GM13977 (cell line): ENCODE measurements around the gene RAD51B.

Experiments used
- DNase-seq: peaks from one replicate; pipeline ENCODE4 v3.0.0; 2012; ENCODE audit warnings: low spot score
- CTCF ChIP-seq: IDR thresholded peaks from 2 replicates; pipeline ENCODE4 v1.5.1; 2012; ENCODE audit warnings: mild to moderate bottlenecking, control low read depth; ENCODE audit not compliant: insufficient read depth; ENCODE audit errors: extremely low read depth, missing control alignments
- in situ Hi-C: fragments of 300-500 bp; cut with MboI; formaldehyde crosslinking; loops from one replicate; pipeline ENCODE4 v1.12.0; 2022; ENCODE audit warnings: low sequenced_read_pairs, low pct_unique_long_range_greater_than_20kb, mixed read lengths, inconsistent platforms; ENCODE audit not compliant: unreplicated experiment

RAD51B gene

GRCh38 chr14:68226523-68226922 is 406.9 kb downstream of the RAD51B start:
- no peak for DNase-seq
- no peak for TF ChIP-seq CTCF
- in situ Hi-C loops, result no loop called here

- TF ChIP-seq CTCF, result no peak
- no peak for DNase-seq
- in situ Hi-C loops, result no loop called here
These were observed 409.1 kb downstream of the RAD51B start for GRCh38 chr14:68228656-68229055.

GRCh38 chr14:68229423-68230100 is 410.0 kb downstream of the RAD51B start:
- TF ChIP-seq CTCF, result no peak
- no peak for DNase-seq
- in situ Hi-C loops, result no loop called here

GRCh38 chr14:68230202-68230949 is 410.8 kb downstream of the RAD51B start:
- TF ChIP-seq CTCF, result no peak
- no peak for DNase-seq
- in situ Hi-C loops, result no loop called here

- no peak for TF ChIP-seq CTCF
- no peak for DNase-seq
- in situ Hi-C loops, result no loop called here
These were observed 411.6 kb downstream of the RAD51B start for GRCh38 chr14:68230950-68231717.

GRCh38 chr14:68231898-68232297 is 412.3 kb downstream of the RAD51B start:
- TF ChIP-seq CTCF, result no peak
- in situ Hi-C loops, result no loop called here
- DNase-seq, result no peak
